HCT116 (cell line): ENCODE measurements around the gene TMUB1. TPM values are rescaled to one million over a fixed set of nuclear protein-coding genes. Genes with fewer than 3 reads are reported as not detected.

Source experiments
- ATAC-seq: fragments of 200-7000 bp; cut with Tn5 transposase; 2 replicates; pipeline ENCODE4 v1.9.1; 2020; ENCODE audit warnings: mild to moderate bottlenecking, moderate library complexity
- BruUV-seq: library from RNA; stranded (reverse); fragments of 400-500 nt; replicated peaks from 2 replicates; lab custom pipeline; 2021; lab: Mats Ljungman, UMichigan
- CTCF ChIA-PET: fragments of 300-600 bp; sonication (Branson Sonifier 250); formaldehyde crosslinking; loops from one replicate; lab custom pipeline; 2021; ENCODE audit warnings: antibody characterized with exemption; lab: Charles Lee
- POLR2A ChIA-PET: fragments of 300-600, 350-600 bp; sonication (Branson Sonifier 250); formaldehyde crosslinking; loops from one replicate; lab custom pipeline; 2021; ENCODE audit warnings: antibody characterized with exemption; lab: Charles Lee
- RAD21 ChIA-PET, 2 experiments: fragments of 300-600 bp; sonication (Branson Sonifier 250); formaldehyde crosslinking; loops; one replicate each; lab custom pipeline; 2023; ENCODE audit warnings: low total read pairs in 2 of 2; ENCODE audit not compliant: uncharacterized antibody in 2 of 2, unreplicated experiment in 2 of 2, low non-redundant PET in 1 of 2; lab: Charles Lee
- DNase-seq: peaks from one replicate; pipeline ENCODE4 v3.0.0-alpha.2; 2010; ENCODE audit warnings: low read depth, low spot score
- H2AFZ ChIP-seq: fragments of 200-600 bp; shearing (Covaris generic), sonication (generic); 2 replicates; pipeline ENCODE4 v1.6.1; 2017; ENCODE audit warnings: low read depth, mixed run types, mixed read lengths, antibody characterized with exemption, low read length; ENCODE audit not compliant: poor library complexity, severe bottlenecking
- H3K27ac ChIP-seq: 2 replicates; pipeline ENCODE4 v1.5.1; 2012; ENCODE audit warnings: low read depth, low read length
- H3K27me3 ChIP-seq: fragments of 200-600 bp; sonication (generic); 2 replicates; pipeline ENCODE4 v1.6.1; 2016; ENCODE audit warnings: mixed run types, low read length, mixed read lengths; ENCODE audit not compliant: insufficient read depth
- H3K36me3 ChIP-seq, 2 experiments: fragments of 200-500 bp in 1 of 2; fragments of 200-600 bp in 1 of 2; sonication (Bioruptor generic) in 1 of 2; sonication (generic) in 1 of 2; 2 replicates each; pipeline versions ENCODE4 v1.5.1 to v1.6.1; 2014 to 2016; ENCODE audit warnings: low read length in 2 of 2, inconsistent platforms in 1 of 2, mixed read lengths in 1 of 2, mixed run types in 1 of 2; ENCODE audit not compliant: insufficient read depth in 2 of 2, control insufficient read depth in 1 of 2
- H3K4me1 ChIP-seq, 2 experiments: fragments of 200-600 bp in 1 of 2; sonication (generic) in 1 of 2; 2 replicates each; pipeline versions ENCODE4 v1.5.1 to v1.6.1; 2012 to 2017; ENCODE audit warnings: low read length in 2 of 2, inconsistent platforms in 1 of 2, mild to moderate bottlenecking in 1 of 2, mixed read lengths in 1 of 2, mixed run types in 1 of 2, moderate library complexity in 1 of 2; ENCODE audit not compliant: insufficient read depth in 2 of 2, control insufficient read depth in 1 of 2
- H3K4me2 ChIP-seq: fragments of 200-600 bp; sonication (generic); 2 replicates; pipeline ENCODE4 v1.6.1; 2017; ENCODE audit warnings: mixed run types, low read length, mixed read lengths
- H3K4me3 ChIP-seq, 2 experiments: fragments of 200-600 bp in 1 of 2; sonication (generic) in 1 of 2; replicated peaks in 1 of 2; 2 replicates each; pipeline ENCODE4 v1.5.1; 2011 to 2016; ENCODE audit warnings: low read length in 2 of 2, control low read depth in 1 of 2, low read depth in 1 of 2, mild to moderate bottlenecking in 1 of 2, mixed read lengths in 1 of 2, mixed run types in 1 of 2
- H3K79me2 ChIP-seq: fragments of 200-600 bp; sonication (generic); 2 replicates; pipeline ENCODE4 v1.6.1; 2017; ENCODE audit warnings: mild to moderate bottlenecking, mixed run types, low read length, moderate library complexity, mixed read lengths; ENCODE audit not compliant: insufficient read depth
- H3K9ac ChIP-seq: fragments of 200-600 bp; sonication (generic); 2 replicates; pipeline ENCODE4 v1.6.1; 2016; ENCODE audit warnings: low read length, mixed read lengths
- H3K9me2 ChIP-seq: fragments of 200-600 bp; sonication (generic), shearing (Covaris generic); 2 replicates; pipeline ENCODE4 v1.6.1; 2017; ENCODE audit warnings: mixed run types, mild to moderate bottlenecking, moderate library complexity; ENCODE audit not compliant: insufficient read depth
- H3K9me3 ChIP-seq, 2 experiments: fragments of 200-500 bp in 1 of 2; fragments of 200-600 bp in 1 of 2; sonication (Bioruptor generic) in 1 of 2; sonication (generic) in 1 of 2; 2 replicates each; pipeline ENCODE4 v1.6.1; 2014 to 2017; ENCODE audit warnings: low read length in 2 of 2, mixed read lengths in 2 of 2, inconsistent platforms in 1 of 2, low read depth in 1 of 2, mild to moderate bottlenecking in 1 of 2, mixed run types in 1 of 2, moderate library complexity in 1 of 2; ENCODE audit not compliant: control insufficient read depth in 1 of 2, insufficient read depth in 1 of 2
- H4K20me1 ChIP-seq: fragments of 200-600 bp; sonication (generic), shearing (Covaris generic); 2 replicates; pipeline ENCODE4 v1.6.1; 2017; ENCODE audit warnings: mixed run types, mild to moderate bottlenecking, moderate library complexity; ENCODE audit not compliant: insufficient read depth
- CEBPB ChIP-seq: IDR thresholded peaks from 2 replicates; pipeline ENCODE4 v1.6.1; 2012; ENCODE audit warnings: low read depth
- EGR1 ChIP-seq: IDR thresholded peaks from 2 replicates; pipeline ENCODE4 v1.6.1; 2012; ENCODE audit warnings: low read depth
- ELF1 ChIP-seq: IDR thresholded peaks from 2 replicates; pipeline ENCODE4 v1.6.1; 2012; ENCODE audit warnings: low read depth, borderline replicate concordance
- EZH2 ChIP-seq: fragments of 200-600 bp; sonication (generic); IDR thresholded peaks from 2 replicates; pipeline ENCODE4 v1.6.1; 2017; ENCODE audit warnings: antibody characterized with exemption, mixed run types
- EZH2phosphoT487 ChIP-seq: fragments of 200-600 bp; IDR thresholded peaks from 2 replicates; pipeline ENCODE4 v1.6.1; 2018; ENCODE audit warnings: antibody characterized with exemption, borderline replicate concordance
- POLR2A ChIP-seq: IDR thresholded peaks from 2 replicates; pipeline ENCODE4 v1.7.0; 2011; ENCODE audit warnings: borderline replicate concordance; ENCODE audit not compliant: insufficient read depth, insufficient read length; ENCODE audit errors: extremely low read depth
- POLR2AphosphoS5 ChIP-seq: IDR thresholded peaks from 2 replicates; pipeline ENCODE4 v1.6.1; 2011; ENCODE audit warnings: mild to moderate bottlenecking, low read depth, low read length, moderate library complexity
- RAD21 ChIP-seq: IDR thresholded peaks from 2 replicates; pipeline ENCODE4 v1.6.1; 2012; ENCODE audit warnings: low read depth, mild to moderate bottlenecking
- SIN3A ChIP-seq: IDR thresholded peaks from 2 replicates; pipeline ENCODE4 v1.6.1; 2012; ENCODE audit warnings: low read depth
- SP1 ChIP-seq: IDR thresholded peaks from 2 replicates; pipeline ENCODE4 v1.6.1; 2012; ENCODE audit warnings: low read depth
- TCF7L2 ChIP-seq: IDR thresholded peaks from 2 replicates; pipeline ENCODE4 v1.7.0; 2011; ENCODE audit warnings: borderline replicate concordance, inconsistent platforms; ENCODE audit not compliant: insufficient read depth, insufficient read length; ENCODE audit errors: extremely low read depth
- YY1 ChIP-seq: IDR thresholded peaks from 2 replicates; pipeline ENCODE4 v1.6.1; 2011; ENCODE audit warnings: low read length, low read depth, moderate library complexity, mild to moderate bottlenecking; ENCODE audit not compliant: insufficient replicate concordance; ENCODE audit errors: extremely low read depth
- intact Hi-C: fragments of 100-400 bp; cut with micrococcal nuclease; formaldehyde crosslinking; loops from 2 replicates; pipeline ENCODE4 v1.10.0; 2022
- total RNA-seq: library from RNA; stranded (reverse); gene quantifications from one replicate; pipeline ENCODE4 v1.2.1, GENCODE V29; 2021; ENCODE audit not compliant: unreplicated experiment
- TF ChIP-seq, protein P1 (sequence below), 3 experiments: fragments of 200-600 bp in 1 of 3; sonication (generic) in 1 of 3; IDR thresholded peaks in 2 of 3; conservative IDR thresholded peaks in 1 of 3; 2 replicates each; pipeline ENCODE4 v1.5.1; 2012 to 2017; ENCODE audit warnings: low read depth in 2 of 3, low read length in 2 of 3, antibody characterized with exemption in 1 of 3, borderline replicate concordance in 1 of 3, control low read depth in 1 of 3, mild to moderate bottlenecking in 1 of 3, mixed read lengths in 1 of 3, mixed run types in 1 of 3, moderate library complexity in 1 of 3; ENCODE audit not compliant: insufficient read depth in 1 of 3
- TF ChIP-seq, protein P2 (sequence below): IDR thresholded peaks from 2 replicates; pipeline ENCODE4 v1.6.1; 2012

The TMUB1 gene
- total RNA-seq, 1 experiment from 2014 or later, result 75.8 TPM

DNA sequence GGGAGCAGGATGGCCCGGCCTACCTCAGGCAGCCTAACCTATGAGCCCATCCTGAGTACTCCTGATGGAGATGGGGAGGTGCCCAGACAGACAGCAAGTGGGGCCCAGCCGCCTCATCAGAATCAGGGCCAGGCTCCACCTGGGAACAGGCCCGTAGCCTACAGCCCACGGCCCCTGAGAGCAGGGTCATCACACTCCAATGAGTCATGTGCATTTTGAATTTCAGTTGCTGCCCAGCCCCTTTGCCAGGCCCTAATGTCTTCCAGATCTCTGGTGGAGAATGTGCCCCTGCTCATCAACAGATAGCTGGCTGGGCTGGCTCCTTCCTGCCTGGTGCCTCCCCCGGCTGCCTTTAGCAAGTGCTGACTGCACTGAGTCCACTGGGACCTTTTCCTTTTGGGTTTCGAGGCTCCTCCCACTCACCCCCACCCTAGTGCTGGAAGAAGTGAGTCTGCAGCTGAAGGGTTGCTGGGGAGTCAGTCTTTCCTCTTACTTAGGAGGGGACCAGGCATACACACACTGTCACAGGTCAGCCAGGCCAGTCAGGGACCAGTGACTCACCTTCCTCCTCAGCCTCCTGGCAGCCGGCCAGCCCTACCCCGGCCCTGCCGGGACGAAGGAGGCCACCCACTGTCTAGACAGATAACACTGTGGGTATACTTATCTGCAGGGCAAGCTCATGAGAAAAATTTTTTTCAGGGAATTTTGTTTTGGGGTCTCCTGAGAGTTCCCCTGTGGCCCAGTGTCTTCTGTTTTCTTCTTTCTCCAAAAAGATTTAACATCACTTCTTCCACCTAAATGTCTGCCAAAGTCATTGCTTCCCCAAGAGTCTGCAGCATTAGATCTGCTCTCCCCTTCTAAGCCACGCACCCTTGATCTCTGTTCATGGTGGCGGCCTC lies 44.1 kb downstream of the TMUB1 start (continued):
- TF ChIP-seq TCF7L2, result no peak
- peak; percentile 69 for TF ChIP-seq EGR1

DNA sequence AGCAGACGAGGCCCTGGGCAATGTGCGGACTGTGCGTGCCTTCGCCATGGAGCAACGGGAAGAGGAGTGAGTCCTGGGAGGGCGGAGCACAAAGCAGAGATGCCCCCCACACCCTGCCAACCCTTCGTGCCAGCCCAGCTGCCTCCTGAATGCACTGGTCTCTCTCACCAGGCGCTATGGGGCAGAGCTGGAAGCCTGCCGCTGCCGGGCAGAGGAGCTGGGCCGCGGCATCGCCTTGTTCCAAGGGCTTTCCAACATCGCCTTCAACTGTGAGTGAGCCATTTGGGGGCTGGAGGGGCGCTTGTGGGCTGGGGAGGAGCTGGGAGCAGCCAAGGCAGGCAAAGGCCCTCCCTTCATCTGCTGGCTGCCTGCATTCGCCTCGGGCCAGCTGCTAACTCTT lies 47.4 kb downstream of the TMUB1 start:
- intact Hi-C loops, result no loop called here
- ATAC-seq (no peak), DNase-seq (no peak)
- no peak overlapping the region for H3K27ac ChIP-seq
- H4K20me1 ChIP-seq, result no peaks in the 10 kb centered on the region
- no peak overlapping the region for H3K4me2 ChIP-seq
- no peaks in the 10 kb centered on the region for H3K79me2 ChIP-seq
- CTCF ChIA-PET, result no interaction called here
- POLR2A ChIA-PET, result no interaction called here
- H3K9me3 ChIP-seq, result no peaks in the 10 kb centered on the region
- peaks cover 16 to 23% of the 10 kb centered on the region in 2 experiments for H3K4me1 ChIP-seq
- RAD21 ChIA-PET, result no interaction called here
- no peaks in the 10 kb centered on the region for H3K27me3 ChIP-seq
- TF ChIP-seq SP1, result no peak
- TF ChIP-seq RAD21, result no peak
- TF ChIP-seq, protein P1, sequence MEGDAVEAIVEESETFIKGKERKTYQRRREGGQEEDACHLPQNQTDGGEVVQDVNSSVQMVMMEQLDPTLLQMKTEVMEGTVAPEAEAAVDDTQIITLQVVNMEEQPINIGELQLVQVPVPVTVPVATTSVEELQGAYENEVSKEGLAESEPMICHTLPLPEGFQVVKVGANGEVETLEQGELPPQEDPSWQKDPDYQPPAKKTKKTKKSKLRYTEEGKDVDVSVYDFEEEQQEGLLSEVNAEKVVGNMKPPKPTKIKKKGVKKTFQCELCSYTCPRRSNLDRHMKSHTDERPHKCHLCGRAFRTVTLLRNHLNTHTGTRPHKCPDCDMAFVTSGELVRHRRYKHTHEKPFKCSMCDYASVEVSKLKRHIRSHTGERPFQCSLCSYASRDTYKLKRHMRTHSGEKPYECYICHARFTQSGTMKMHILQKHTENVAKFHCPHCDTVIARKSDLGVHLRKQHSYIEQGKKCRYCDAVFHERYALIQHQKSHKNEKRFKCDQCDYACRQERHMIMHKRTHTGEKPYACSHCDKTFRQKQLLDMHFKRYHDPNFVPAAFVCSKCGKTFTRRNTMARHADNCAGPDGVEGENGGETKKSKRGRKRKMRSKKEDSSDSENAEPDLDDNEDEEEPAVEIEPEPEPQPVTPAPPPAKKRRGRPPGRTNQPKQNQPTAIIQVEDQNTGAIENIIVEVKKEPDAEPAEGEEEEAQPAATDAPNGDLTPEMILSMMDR (IDR thresholded peaks at IDR 0.05 in 2 of 3, conservative IDR thresholded peaks at IDR 0.05 in 1 of 3; ENCODE audit: borderline replicate concordance in 1 of 3, insufficient read depth in 1 of 3, low read depth in 2 of 3, low read length in 2 of 3), result no peak
- TF ChIP-seq CEBPB, result no peak
- no peak for TF ChIP-seq TCF7L2
- TF ChIP-seq ELF1, result no peak
- no peak for TF ChIP-seq POLR2AphosphoS5
- TF ChIP-seq EZH2, result no peak
- TF ChIP-seq POLR2A, result no peak
- TF ChIP-seq EZH2phosphoT487, result no peak
- TF ChIP-seq, protein P2, sequence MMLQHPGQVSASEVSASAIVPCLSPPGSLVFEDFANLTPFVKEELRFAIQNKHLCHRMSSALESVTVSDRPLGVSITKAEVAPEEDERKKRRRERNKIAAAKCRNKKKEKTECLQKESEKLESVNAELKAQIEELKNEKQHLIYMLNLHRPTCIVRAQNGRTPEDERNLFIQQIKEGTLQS, result no peak
- TF ChIP-seq YY1, result no peak
- no peak for TF ChIP-seq SIN3A
- H2AFZ ChIP-seq, result no peak overlapping the region
- H3K36me3 ChIP-seq, result peaks cover 3 to 10% of the 10 kb centered on the region in 2 experiments; a peak in 2 of 4 replicates
- no peaks in the 10 kb centered on the region for H3K9me2 ChIP-seq
- H3K4me3 ChIP-seq, result no peak overlapping the region
- no peak overlapping the region for H3K9ac ChIP-seq
- no TSS peak for BruUV-seq
